MCF 10A (cell line): ENCODE results near the gene HTR3B. TPM values are rescaled to one million over a fixed set of nuclear protein-coding genes. Genes with fewer than 3 reads are reported as not detected.
A peak's percentile ranks its signal among the peaks of the same experiment; 100 is the strongest.

Source experiments
- BruUV-seq: library from RNA; stranded (reverse); fragments of 400-500 nt; replicated peaks from 2 replicates; lab custom pipeline; 2021; lab: Mats Ljungman, UMichigan
- CTCF ChIA-PET: fragments of 300-600 bp; sonication (Branson Sonifier 250); formaldehyde crosslinking; extraction: SDS; loops from one replicate; lab custom pipeline; 2021; ENCODE audit warnings: antibody characterized with exemption, inconsistent platforms; lab: Yijun Ruan, JAX
- POLR2A ChIA-PET: fragments of 300-600, 350-650 bp; sonication (Branson Sonifier 250); formaldehyde crosslinking; extraction: SDS; loops from one replicate; lab custom pipeline; 2020; ENCODE audit warnings: antibody characterized with exemption, inconsistent platforms; lab: Yijun Ruan, JAX
- DNase-seq: peaks from one replicate; pipeline ENCODE4 v3.0.0-alpha.2; 2018; ENCODE audit not compliant: unreplicated experiment
- H3K27ac Mint-ChIP-seq: one replicate; pipeline ENCODE4 v1.8.0; 2022; ENCODE audit warnings: mild to moderate bottlenecking, low read depth, mixed read lengths; ENCODE audit not compliant: unreplicated experiment
- H3K27me3 Mint-ChIP-seq: one replicate; pipeline ENCODE4 v1.8.0; 2022; ENCODE audit warnings: mixed read lengths; ENCODE audit not compliant: insufficient read depth, unreplicated experiment
- H3K36me3 Mint-ChIP-seq: one replicate; pipeline ENCODE4 v1.8.0; 2022; ENCODE audit warnings: mild to moderate bottlenecking, moderate library complexity, mixed read lengths; ENCODE audit not compliant: insufficient read depth, unreplicated experiment
- H3K4me1 Mint-ChIP-seq: one replicate; pipeline ENCODE4 v1.8.0; 2022; ENCODE audit warnings: mixed read lengths; ENCODE audit not compliant: insufficient read depth, unreplicated experiment
- H3K4me3 Mint-ChIP-seq: one replicate; pipeline ENCODE4 v1.8.0; 2022; ENCODE audit warnings: mild to moderate bottlenecking, moderate library complexity, mixed read lengths; ENCODE audit not compliant: unreplicated experiment
- H3K9me3 Mint-ChIP-seq: one replicate; pipeline ENCODE4 v1.8.0; 2022; ENCODE audit warnings: mixed read lengths; ENCODE audit not compliant: unreplicated experiment
- intact Hi-C: fragments of 100-400 bp; cut with micrococcal nuclease; formaldehyde crosslinking; loops from 2 replicates; pipeline ENCODE4 v1.14.1; 2022
- total RNA-seq: library from RNA; stranded (reverse); gene quantifications from 2 replicates; pipeline ENCODE4 v1.2.3, GENCODE V29; 2022
- TF ChIP-seq, protein P1 (sequence below): fragments of 200-600 bp; IDR thresholded peaks from one replicate; pipeline ENCODE4 v1.8.0; 2022; ENCODE audit warnings: antibody characterized with exemption, mild to moderate bottlenecking; ENCODE audit not compliant: unreplicated experiment

The HTR3B gene
- total RNA-seq, 1 experiment from 2014 or later = not detected

DNA sequence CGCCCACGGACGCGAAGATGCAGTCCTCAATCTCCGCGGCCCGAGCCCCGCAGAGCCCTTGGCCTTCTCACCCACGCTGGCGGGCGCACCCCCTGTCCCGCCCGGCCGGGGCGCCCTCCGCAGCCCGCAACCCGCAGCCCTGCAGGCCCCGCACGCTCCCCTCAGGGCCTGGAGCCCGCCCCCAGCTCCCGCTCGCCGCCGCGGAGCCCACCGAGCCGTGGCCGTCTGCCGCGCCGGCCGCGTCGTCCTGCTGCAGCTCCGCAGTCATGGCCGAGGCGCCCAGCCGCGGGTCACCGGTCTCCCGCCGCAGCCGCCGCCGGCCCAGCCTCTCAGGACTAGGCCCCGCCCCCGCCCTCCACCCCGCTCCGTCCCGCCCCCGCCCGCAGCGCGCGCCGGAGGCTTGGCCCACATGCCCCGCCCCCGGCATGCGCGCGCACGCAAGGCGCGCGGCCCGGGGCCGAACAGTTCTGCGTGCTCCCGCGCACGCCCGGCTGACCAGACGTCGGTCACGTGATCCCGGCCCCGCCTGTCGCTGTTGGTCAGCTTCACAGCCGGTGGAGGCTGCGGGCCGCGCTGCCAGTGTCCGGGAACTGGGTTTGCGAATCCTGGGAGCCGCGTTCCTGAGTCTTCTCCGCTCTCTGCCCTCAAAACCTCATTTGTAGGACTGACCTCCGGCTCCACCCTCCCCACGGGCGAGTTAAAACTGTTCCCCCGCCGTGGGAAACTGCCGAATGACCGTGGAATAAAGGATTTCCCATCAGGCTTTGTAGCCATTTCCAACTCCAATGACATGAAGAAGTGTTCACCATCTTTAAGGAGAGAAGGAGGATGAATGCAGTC, 29.1 kb upstream of the HTR3B start, which contains the start of gene USP28:
TSS of gene USP28 (minus strand) at position 339 of the 840 bp plus-strand sequence. CDS start at position 268, 71 bp downstream.
- CTCF ChIA-PET = interaction anchor here (0.6 to 1.2 kb wide), 3 partner anchors 17 to 1336 kb away, joined by 3 to 8 read pairs (median 3); no protein-coding TSS in a partner anchor
- BruUV-seq = no TSS peak

DNA sequence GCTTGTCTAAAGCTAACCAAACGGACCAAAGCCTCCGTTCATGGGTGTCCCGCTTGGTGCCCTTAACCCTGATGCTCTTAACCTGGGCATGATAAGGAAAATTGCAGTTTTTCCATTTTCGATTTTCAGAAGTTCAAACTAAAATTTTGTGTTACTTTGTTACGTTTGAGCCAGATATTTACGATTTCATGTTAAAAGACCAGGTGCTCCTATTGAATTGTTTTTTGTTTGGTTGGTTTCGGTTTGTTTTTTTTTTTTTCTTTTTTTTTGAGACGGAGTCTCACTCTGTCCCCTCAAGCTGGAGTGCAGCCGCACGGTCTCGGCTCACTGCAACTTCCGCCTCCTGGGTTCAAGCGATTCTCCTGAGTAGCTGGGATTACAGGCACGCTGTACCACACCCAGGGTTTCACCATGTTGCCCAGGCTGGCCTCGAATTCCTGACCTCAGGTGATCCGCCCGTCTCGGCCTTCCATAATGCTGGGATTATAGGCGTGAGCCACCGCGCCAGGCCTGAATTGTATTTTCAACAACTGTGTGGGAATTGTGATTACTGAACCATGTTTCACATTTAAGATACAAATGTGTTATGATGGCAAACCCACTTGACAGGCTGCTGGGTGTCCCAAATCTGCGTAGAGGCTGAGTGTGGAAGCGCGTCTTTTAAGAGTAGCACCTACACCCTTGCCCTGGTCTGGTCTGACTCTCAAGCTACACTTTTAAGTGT, 28.4 kb upstream of the HTR3B start:
- no peaks in the 10 kb centered on the region for H3K27me3 Mint-ChIP-seq
- intact Hi-C loops = no loop called here
- ChIA-PET CTCF (interaction anchor here (1.2 kb wide), 1 partner anchor 20 kb away, joined by 8 read pairs; no protein-coding TSS in a partner anchor), POLR2A (interaction anchor here (0.6 to 3.8 kb wide), 8 partner anchors 8 to 303 kb away, joined by 3 to 16 read pairs (median 4); no protein-coding TSS in a partner anchor)
- H3K4me1 Mint-ChIP-seq = peaks cover 15% of the 10 kb centered on the region
- TSS peak; percentile 89 for BruUV-seq
- H3K9me3 Mint-ChIP-seq = no peaks in the 10 kb centered on the region
- peak overlapping the region; percentile 92 for H3K27ac Mint-ChIP-seq
- no peak for DNase-seq
- peaks cover 11% of the 10 kb centered on the region for H3K36me3 Mint-ChIP-seq
- TF ChIP-seq, protein P1, sequence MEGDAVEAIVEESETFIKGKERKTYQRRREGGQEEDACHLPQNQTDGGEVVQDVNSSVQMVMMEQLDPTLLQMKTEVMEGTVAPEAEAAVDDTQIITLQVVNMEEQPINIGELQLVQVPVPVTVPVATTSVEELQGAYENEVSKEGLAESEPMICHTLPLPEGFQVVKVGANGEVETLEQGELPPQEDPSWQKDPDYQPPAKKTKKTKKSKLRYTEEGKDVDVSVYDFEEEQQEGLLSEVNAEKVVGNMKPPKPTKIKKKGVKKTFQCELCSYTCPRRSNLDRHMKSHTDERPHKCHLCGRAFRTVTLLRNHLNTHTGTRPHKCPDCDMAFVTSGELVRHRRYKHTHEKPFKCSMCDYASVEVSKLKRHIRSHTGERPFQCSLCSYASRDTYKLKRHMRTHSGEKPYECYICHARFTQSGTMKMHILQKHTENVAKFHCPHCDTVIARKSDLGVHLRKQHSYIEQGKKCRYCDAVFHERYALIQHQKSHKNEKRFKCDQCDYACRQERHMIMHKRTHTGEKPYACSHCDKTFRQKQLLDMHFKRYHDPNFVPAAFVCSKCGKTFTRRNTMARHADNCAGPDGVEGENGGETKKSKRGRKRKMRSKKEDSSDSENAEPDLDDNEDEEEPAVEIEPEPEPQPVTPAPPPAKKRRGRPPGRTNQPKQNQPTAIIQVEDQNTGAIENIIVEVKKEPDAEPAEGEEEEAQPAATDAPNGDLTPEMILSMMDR = no peak
- H3K4me3 Mint-ChIP-seq = peak overlapping the region; percentile 80

More for the DNA sequence above, 29.1 kb upstream of the HTR3B start, which contains the start of gene USP28:
- TF ChIP-seq, protein P1 = no peak
- Mint-ChIP-seq H3K4me1 (peaks cover 20% of the 10 kb centered on the region), H3K27ac (peak within 1 kb of the TSS; percentile 92), H3K4me3 (peak within 1 kb of the TSS; percentile 80), H3K36me3 (peaks cover 11% of the 10 kb centered on the region), H3K27me3 (no peaks in the 10 kb centered on the region), H3K9me3 (no peaks in the 10 kb centered on the region)
- DNase-seq = peak; percentile 94
- intact Hi-C loops = no loop called here
- POLR2A ChIA-PET = interaction anchor here (0.7 to 3.8 kb wide), 6 partner anchors 9 to 304 kb away, joined by 3 to 16 read pairs (median 6); no protein-coding TSS in a partner anchor

DNA sequence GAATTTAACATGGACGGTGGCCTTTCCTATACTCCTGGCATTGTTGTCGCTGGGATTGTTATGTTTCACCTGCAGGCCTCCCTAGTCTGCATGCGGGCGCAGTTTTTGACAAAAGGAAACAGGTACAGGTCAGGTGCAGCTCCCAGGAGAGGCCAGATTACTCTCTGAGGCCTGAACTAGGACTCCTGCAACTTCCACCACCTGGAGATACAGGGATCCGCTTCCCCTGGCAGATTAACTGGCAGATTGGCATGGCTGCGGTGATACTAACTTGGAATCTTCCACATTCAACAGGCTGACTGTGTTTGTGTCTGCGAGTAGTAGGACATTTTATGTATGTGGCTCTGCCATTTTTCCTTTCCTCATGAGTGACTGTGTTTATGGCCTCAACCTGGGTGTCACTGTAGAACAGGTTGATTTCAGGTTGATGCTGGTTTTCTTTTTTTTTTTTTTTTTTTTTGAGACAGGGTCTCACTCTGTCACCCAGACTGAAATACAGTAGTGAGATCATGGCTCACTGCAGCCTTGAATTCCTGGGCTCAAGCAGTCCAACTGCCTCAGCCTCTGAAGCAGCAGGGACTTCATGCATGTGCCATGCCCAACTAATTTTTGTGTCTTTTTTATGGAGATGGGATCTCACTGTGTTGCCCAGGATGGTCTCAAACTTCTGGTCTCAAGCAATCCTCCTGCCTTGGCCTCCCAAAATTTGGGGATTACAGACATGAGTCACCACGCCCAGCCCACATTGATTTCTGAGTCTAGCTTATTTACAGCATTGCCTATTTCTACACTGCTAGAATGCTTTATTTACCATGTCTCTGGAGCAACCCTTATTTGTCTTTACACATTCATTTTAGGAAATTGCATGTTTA, 27.6 kb upstream of the HTR3B start:
- peaks cover 11% of the 10 kb centered on the region for H3K36me3 Mint-ChIP-seq
- intact Hi-C loops = no loop called here
- DNase-seq = no peak
- no peak overlapping the region for H3K27ac Mint-ChIP-seq
- no TSS peak for BruUV-seq
- peaks cover 14% of the 10 kb centered on the region for H3K4me1 Mint-ChIP-seq
- CTCF ChIA-PET = interaction anchor here (1.2 kb wide), 1 partner anchor 19 kb away, joined by 5 read pairs; no protein-coding TSS in a partner anchor
- H3K4me3 Mint-ChIP-seq = peak overlapping the region; percentile 80
- H3K9me3 Mint-ChIP-seq = no peaks in the 10 kb centered on the region
- TF ChIP-seq, protein P1 = no peak
- POLR2A ChIA-PET = interaction anchor here (0.6 to 3.8 kb wide), 3 partner anchors 8 to 18 kb away, joined by 3 to 16 read pairs (median 3); no protein-coding TSS in a partner anchor
- H3K27me3 Mint-ChIP-seq = no peaks in the 10 kb centered on the region
